Mucosa of gallbladder (tissue), 1 donor: Measurements from ENCODE around the gene IFIT1. TPM values are rescaled to one million over a fixed set of nuclear protein-coding genes. Genes with fewer than 3 reads are reported as not detected.
"Not testable (repeated sequence)": the region's sequence is repeated elsewhere in the genome, so short reads cannot be mapped to it uniquely, and the experiment has no call there.

Experiments used
- DNase-seq: peaks from one replicate; pipeline ENCODE4 v3.0.0-alpha.2; 2020; ENCODE audit warnings: low spot score
- total RNA-seq: library from RNA; stranded (reverse); gene quantifications from one replicate; pipeline ENCODE4 v1.2.1, GENCODE V29; 2021
- donor health status: DM: no; HTN: no; CAD: no.

Gene IFIT1
- total RNA-seq, 1 donor from 2014 or later: 14.4 TPM

DNA sequence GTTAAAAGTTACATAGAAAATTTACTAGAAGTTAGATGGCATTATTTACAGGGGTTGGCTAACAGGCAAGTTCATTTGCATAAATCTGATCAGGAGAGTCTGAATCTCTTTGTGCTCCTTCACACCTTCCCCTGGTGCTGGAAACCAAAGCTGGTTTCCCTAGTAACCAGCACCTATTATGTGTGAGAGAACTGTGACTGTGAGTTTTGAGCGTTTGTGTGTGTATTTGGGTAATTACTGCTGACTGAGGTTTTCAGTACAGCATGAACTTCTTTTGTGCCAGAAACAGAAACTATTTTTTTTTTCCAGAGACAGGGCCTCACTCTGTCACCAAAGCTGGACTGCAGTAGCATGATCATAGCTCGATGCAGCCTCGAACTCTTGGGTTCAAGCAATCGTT lies 24.9 kb upstream of the IFIT1 start:
- DNase-seq: no peak

GRCh38 chr10:89368129-89368528 lies 24.3 kb upstream of the IFIT1 start:
- DNase-seq: no peak

DNA sequence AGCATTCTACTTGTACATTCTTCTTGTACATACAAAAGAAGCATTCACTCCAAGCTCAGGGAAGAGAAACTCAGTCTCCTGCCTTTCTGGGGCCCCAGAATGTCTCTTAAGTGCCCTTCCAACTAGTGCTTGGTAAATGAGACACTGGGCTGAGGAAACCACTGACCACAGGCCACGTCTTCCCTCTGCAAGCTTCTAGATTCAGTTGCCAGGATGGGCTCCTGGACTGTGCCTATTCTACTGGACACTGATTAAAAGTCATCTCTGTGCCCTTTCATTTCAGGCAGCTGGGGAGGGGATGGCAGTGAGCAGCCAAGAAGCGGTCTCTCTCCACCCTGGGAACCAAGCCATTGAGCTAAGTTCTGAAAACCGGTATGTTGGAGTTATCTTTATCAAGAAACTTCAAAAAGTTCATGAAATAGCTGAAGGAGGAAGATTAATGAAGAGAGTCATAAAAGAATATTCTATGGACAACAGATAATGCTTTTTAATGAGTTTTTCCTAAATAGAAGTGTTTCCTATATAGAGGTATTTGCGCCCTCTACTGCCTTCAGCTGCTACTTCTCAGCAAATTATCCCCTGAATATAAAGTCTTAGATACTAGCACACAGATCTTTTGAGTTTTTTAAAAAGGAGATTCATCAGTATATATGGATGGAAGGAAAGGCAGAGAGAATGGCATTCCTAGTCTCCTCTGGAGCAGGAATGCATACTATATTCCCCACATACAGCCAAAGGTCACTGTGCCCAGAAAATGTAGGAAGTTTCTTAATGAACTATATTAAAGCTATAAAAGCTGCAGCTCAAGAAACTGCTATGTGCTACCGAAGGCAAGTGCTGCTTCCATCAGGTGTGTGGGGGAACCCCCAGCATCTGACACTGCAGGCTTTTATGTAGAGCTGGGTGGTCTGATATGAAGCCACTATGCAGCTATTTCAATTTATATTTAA lies 23.0 kb upstream of the IFIT1 start:
- DNase-seq: no peak

DNA sequence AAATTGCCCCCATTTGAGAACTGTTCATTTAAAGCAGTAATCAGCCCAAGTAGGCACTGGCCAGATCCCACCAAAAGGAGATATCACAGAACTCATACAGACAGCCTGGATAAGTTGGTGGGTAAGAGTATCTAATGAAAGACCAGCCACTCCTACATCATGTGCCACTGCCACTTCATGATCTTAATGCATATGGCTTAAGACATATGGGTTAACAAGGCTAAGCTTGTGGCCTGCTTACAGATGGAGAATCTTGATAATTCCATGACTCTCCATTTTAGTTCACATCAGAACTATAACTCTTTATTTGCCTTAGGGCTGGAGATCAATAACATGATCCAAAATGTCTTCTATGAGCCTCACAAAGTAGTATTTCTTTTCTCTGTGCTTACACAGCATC lies 21.3 kb upstream of the IFIT1 start:
- DNase-seq: no peak

DNA sequence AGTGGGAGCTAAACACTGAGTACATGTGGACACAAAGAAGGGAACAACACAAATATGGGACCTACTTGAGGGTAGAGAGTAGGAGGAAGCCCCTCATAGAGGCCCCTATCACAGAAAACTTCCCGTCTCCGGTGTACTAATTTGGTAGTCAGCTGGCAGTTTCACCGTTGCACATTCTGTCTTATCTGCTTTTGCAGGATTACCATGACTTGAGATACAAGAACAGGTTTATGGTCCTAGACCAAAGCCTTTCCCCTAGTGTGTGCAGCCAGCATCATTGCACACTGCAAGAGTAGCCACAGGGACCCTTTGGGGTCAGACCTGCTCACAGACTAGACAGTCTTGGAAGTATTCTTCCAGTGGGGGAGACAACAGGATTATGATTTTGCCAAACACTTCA lies 20.4 kb upstream of the IFIT1 start:
- no peak for DNase-seq

GRCh38 chr10:89373916-89374711 lies 18.3 kb upstream of the IFIT1 start:
- peak; percentile 93 for DNase-seq

DNA sequence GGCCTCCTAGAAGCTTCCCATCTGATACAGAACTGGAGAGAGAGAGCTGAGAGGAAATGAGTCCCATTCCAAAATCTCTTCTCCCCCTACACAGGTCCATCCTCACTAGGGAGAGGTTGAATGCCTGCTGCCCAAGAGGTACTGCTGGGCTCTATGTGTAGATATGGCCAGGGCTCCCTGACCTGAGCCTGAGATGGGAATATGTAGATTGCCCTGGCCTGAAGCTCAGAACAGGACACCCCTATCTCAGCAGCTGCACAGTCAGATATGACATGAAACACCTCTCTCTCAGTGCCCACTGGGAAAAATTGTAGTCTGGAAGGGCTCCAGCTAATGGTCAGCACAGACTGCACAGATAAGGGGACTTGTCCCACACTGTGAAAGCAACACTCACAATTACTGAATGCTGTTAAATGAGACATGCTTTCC lies 17.7 kb upstream of the IFIT1 start:
- no peak for DNase-seq

- no peak for DNase-seq
Measured at GRCh38 chr10:89377705-89378637, 14.5 kb upstream of the IFIT1 start, which contains the start of gene IFIT1B. Gene IFIT1B (plus strand): TSS chr10:89378056. CDS start chr10:89378136, 80 bp downstream.

GRCh38 chr10:89379103-89379502 lies 13.3 kb upstream of the IFIT1 start:
- no peak for DNase-seq

DNA sequence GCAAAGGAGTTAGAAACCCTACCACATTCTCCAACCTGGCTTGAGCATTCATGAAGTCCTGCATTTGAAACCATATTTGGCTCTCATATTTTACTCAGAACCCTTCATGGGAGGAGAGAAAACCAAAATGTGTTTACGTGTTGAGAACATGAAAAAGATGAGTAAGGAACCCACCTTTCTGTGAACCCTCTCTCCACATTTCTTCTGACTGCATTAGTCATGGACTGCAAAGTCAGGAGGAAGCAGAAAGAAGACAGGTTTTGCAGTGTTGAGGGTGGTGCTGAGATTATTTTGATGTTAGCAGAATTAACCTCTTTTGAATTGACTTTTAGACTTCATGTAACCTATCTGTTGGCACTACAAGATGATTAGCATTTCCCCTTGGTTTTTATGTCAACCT lies 9.7 kb upstream of the IFIT1 start:
- DNase-seq: no peak

DNA sequence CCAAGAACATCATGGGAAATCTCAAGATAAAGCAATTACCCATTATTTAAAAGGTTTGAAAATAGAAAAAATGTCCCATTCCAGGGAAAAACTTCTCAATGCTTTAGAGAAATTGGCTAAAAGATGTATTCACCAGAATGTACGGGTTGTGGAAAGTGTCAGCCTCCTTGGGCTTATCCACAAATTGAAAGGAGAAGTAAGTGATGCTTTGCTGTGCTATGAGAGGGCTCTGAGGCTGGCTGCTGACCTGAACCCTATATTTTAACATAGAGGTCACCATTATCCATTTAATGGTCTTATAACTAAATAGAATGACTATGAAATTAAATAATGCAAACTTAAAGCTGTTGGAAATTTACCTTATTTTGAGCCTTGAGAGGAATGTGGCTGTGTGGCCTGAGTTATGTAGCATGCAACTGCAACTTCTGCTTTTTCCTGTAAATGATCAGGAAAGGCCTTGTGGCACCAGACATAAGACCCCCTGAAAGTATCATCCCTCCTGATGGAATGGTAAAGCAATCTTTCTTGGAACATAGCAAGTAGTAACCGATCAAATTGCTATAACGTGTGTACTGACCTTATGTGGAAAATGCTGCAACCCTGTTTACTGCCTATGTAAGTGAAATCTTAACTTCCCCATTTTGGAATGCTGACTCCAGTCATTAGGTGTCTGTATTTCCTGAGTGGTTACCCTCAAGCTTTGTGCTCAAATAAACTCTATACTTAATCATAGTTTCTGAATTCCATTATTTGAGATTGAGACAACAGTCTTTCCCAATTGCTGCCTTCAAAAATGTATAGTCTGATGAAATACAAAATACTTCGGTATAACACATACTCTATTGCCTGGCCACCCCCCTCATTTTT lies 7.7 kb upstream of the IFIT1 start:
- no peak for DNase-seq

DNA sequence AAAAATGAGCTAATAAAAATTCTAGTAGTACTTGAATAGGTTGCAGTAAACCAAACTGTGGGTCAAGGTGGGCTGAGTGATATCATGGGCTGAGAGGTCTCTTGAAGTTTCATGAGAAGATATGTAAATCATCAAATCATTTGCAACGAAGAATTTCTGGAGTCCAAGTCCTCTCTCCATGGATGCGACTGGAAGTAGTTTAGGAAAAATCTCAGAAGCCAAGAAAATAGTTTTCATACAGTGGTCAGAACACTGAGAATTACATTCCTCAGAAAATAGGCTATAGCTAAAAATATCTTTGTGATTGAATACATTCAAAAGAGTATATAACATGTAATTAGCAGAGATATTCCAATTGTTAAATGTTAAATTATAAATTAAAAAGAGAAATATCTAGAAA lies 3.6 kb upstream of the IFIT1 start:
- DNase-seq: no peak

DNA sequence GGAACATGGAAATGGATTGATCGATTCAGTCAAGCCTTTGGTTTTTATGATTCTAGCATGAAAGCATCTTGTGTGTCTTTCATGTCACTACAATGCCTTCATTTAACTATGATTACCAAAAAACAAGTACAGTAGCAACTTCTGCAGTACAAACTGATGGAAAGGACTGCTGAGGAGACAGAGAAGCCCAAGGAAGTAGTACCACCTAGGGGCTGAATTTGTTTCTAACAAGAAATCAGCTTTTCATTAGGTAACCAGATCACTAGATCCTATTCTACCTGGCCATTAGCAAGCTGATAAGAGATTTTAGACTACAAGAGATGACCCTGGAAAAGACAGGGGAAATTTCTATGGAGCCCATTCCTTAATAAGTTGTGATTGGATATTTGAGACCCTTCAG lies 3.2 kb upstream of the IFIT1 start:
- DNase-seq: no peak

GRCh38 chr10:89390476-89391225 lies 1.8 kb upstream of the IFIT1 start:
- DNase-seq: no peak

- DNase-seq: not testable (repeated sequence)
Measured at GRCh38 chr10:89391226-89391576, 1.2 kb upstream of the IFIT1 start.

- peak; percentile 35 for DNase-seq
Measured at GRCh38 chr10:89392974-89393373, 551 bp downstream of the IFIT1 start.

- DNase-seq: no peak
Measured at GRCh38 chr10:89393898-89394297, 1.5 kb downstream of the IFIT1 start.

- no peak for DNase-seq
Measured at GRCh38 chr10:89395141-89395540, 2.7 kb downstream of the IFIT1 start.

- DNase-seq: no peak
Measured at GRCh38 chr10:89398003-89398749, 5.8 kb downstream of the IFIT1 start.
